ENCODE results near the gene C20orf204. TPM values are rescaled to one million over a fixed set of nuclear protein-coding genes. Genes with fewer than 3 reads are reported as not detected.

The C20orf204 gene, protein sequence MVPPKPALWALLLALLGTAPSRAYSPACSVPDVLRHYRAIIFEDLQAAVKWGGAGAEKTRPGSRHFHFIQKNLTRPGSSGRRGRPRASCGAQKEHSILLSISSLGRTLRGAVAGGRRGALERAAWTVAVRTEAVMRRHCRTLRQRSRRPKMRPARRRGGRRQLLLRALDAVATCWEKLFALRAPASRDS
- total RNA-seq (1 to 10 TPM in 2 of 9 donors, under 1 TPM in 7; 0.13 to 1.9 (median 0.42) TPM), polyA plus RNA-seq (1 to 10 TPM in 2 of 3 donors, under 1 TPM in 1; 0.05 to 4.8 (median 1.6) TPM)
- long read RNA-seq, donor 1, result 0 reads
- long read RNA-seq, donor 2, result 0 reads
- long read RNA-seq, donor 3, result 0 reads
- long read RNA-seq, donor 4, result 0 reads
- long read RNA-seq, donor 5, result 0 reads
- long read RNA-seq, donor 6, result 0 reads
- long read RNA-seq, donor 7, result 0 reads
- long read RNA-seq, donor 8, result 0 reads
- long read RNA-seq, donor 9, result 0 reads
- long read RNA-seq, donor 10, result 0 reads

- peaks cover 8 to 13% of the 10 kb centered on the region in 2 donors for H3K4me1 ChIP-seq (replicated peaks in 1 of 2)
Observed at GRCh38 chr20:64035933-64036345, at the start of gene C20orf204. Gene C20orf204, plus strand, starts transcription at chr20:64036182. Its CDS starts 142 bp downstream, at chr20:64036324.

DNA sequence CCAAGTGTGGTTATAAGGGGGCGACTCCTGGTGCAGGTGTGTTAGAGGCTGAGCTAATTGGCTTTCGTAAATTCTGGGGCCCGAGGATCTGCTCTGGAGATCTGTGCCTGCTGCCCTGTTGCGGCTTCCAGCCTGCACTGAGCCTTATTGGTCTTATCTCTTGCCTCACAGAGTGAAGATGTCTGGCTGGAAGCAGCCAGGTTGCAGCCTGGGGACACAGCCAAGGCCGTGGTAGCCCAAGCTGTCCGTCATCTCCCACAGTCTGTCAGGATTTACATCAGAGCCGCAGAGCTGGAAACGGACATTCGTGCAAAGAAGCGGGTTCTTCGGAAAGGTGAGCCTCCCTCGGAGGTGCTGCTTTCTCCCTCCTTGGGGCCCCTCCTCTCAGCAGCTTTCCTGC is 35.1 kb upstream of the C20orf204 start:
- H3K4me3 ChIP-seq, result no peak overlapping the region
- DNase-seq, result peak in 1 of 7 donors; percentile 67
- 78 to 88% (median 85%) methylated on average over 7 to 12 of the region's 12 CpGs for WGBS, 4 donors
- no peak overlapping the region for H3K27ac ChIP-seq
- intact Hi-C loops (cut with DNase I), result no loop called here
- peaks cover 6 to 12% of the 10 kb centered on the region in 2 donors for H3K4me1 ChIP-seq (replicated peaks in 1 of 2)
- peaks cover 0 to 99% of the 10 kb centered on the region in 2 donors for H3K36me3 ChIP-seq (replicated peaks in 1 of 2)
- H3K9me3 ChIP-seq (replicated peaks in 1 of 3), result no peaks in the 10 kb centered on the region
- no peak for TF ChIP-seq POLR2A (IDR thresholded peaks at IDR 0.05)
- TF ChIP-seq, protein P1, sequence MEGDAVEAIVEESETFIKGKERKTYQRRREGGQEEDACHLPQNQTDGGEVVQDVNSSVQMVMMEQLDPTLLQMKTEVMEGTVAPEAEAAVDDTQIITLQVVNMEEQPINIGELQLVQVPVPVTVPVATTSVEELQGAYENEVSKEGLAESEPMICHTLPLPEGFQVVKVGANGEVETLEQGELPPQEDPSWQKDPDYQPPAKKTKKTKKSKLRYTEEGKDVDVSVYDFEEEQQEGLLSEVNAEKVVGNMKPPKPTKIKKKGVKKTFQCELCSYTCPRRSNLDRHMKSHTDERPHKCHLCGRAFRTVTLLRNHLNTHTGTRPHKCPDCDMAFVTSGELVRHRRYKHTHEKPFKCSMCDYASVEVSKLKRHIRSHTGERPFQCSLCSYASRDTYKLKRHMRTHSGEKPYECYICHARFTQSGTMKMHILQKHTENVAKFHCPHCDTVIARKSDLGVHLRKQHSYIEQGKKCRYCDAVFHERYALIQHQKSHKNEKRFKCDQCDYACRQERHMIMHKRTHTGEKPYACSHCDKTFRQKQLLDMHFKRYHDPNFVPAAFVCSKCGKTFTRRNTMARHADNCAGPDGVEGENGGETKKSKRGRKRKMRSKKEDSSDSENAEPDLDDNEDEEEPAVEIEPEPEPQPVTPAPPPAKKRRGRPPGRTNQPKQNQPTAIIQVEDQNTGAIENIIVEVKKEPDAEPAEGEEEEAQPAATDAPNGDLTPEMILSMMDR (IDR thresholded peaks at IDR 0.05), result no peak
- H3K27me3 ChIP-seq, result no peaks in the 10 kb centered on the region

More at GRCh38 chr20:64035933-64036345, at the start of gene C20orf204:
- Histone ChIP-seq H3K9me3 (replicated peaks in 1 of 3) (no peaks in the 10 kb centered on the region), H3K36me3 (replicated peaks in 1 of 2) (peaks cover 0 to 23% of the 10 kb centered on the region in 2 donors), H3K27me3 (peaks cover 7% of the 10 kb centered on the region), H3K27ac (no peak within 1 kb of the TSS), H3K4me3 (no peak within 1 kb of the TSS)
- TF ChIP-seq, protein P1 (IDR thresholded peaks at IDR 0.05), result no peak
- no peak for TF ChIP-seq POLR2A (IDR thresholded peaks at IDR 0.05)
- no peak for DNase-seq
- intact Hi-C loops (cut with DNase I), result loop anchor here in 1 of 2 donors (10.0 kb wide), 1 partner anchor 79 kb away; no protein-coding TSS in a partner anchor
- 52 to 78% (median 62%) methylated on average over 4 to 10 of the region's 10 CpGs for WGBS, 4 donors

GRCh38 chr20:64001607-64002011 is 34.4 kb upstream of the C20orf204 start:
- H3K9me3 ChIP-seq (replicated peaks in 1 of 3), result no peaks in the 10 kb centered on the region
- peak in 1 of 7 donors; percentile 80 for DNase-seq
- H3K4me3 ChIP-seq, result no peak overlapping the region
- H3K4me1 ChIP-seq (replicated peaks in 1 of 2), result peaks cover 6 to 12% of the 10 kb centered on the region in 2 donors
- H3K27ac ChIP-seq, result no peak overlapping the region
- 71 to 85% (median 82%) methylated on average over 11 of the region's 11 CpGs for WGBS, 4 donors
- TF ChIP-seq POLR2A (IDR thresholded peaks at IDR 0.05), result no peak
- TF ChIP-seq, protein P1 (IDR thresholded peaks at IDR 0.05), result no peak
- peaks cover 0 to 95% of the 10 kb centered on the region in 2 donors for H3K36me3 ChIP-seq (replicated peaks in 1 of 2)
- intact Hi-C loops (cut with DNase I), result no loop called here
- H3K27me3 ChIP-seq, result no peaks in the 10 kb centered on the region

- Histone ChIP-seq H3K27ac (no peak overlapping the region), H3K4me1 (replicated peaks in 1 of 2) (peaks cover 6 to 12% of the 10 kb centered on the region in 2 donors), H3K9me3 (replicated peaks in 1 of 3) (no peaks in the 10 kb centered on the region), H3K4me3 (no peak overlapping the region), H3K36me3 (replicated peaks in 1 of 2) (peaks cover 0 to 89% of the 10 kb centered on the region in 2 donors), H3K27me3 (no peaks in the 10 kb centered on the region)
- DNase-seq, result no peak
- no peak for TF ChIP-seq POLR2A (IDR thresholded peaks at IDR 0.05)
- TF ChIP-seq, protein P1 (IDR thresholded peaks at IDR 0.05), result no peak
- 59 to 87% (median 85%) methylated on average over 3 to 7 of the region's 7 CpGs for WGBS, 4 donors
- intact Hi-C loops (cut with DNase I), result no loop called here
Observed at GRCh38 chr20:64003960-64004725, 31.8 kb upstream of the C20orf204 start.

All from adrenal gland (tissue), 19 donors.